GM12878 (cell line): ENCODE measurements around the gene GPR155. TPM values are rescaled to one million over a fixed set of nuclear protein-coding genes. Genes with fewer than 3 reads are reported as not detected.
A peak's percentile ranks its signal among the peaks of the same experiment; 100 is the strongest.

Experiments used
- BHLHE40 ChIP-seq, 2 experiments: fragments of 450-650 bp in 1 of 2; IDR thresholded peaks; 2 replicates each; pipeline ENCODE4 v1.6.1; 2011 to 2017; ENCODE audit warnings: low read depth in 2 of 2, borderline replicate concordance in 1 of 2, improper control_type of control experiment in 1 of 2, low read length in 1 of 2, mild to moderate bottlenecking in 1 of 2
- CBX3 ChIP-seq: fragments of 200-600 bp; sonication (generic); IDR thresholded peaks from 2 replicates; pipeline ENCODE4 v1.6.1; 2016; ENCODE audit warnings: low read depth, borderline replicate concordance
- CEBPZ ChIP-seq: fragments of 150-350 bp; IDR thresholded peaks from 2 replicates; pipeline ENCODE4 v1.6.1; 2016; ENCODE audit warnings: low read depth, low read length
- CREM ChIP-seq: IDR thresholded peaks from 2 replicates; pipeline ENCODE4 v1.6.1; 2014; ENCODE audit warnings: antibody characterized with exemption, low read depth
- E2F4 ChIP-seq: IDR thresholded peaks from 2 replicates; pipeline ENCODE4 v1.6.1; 2012; ENCODE audit warnings: low read depth, low read length, improper control_type of control experiment
- IKZF1 ChIP-seq: fragments of 450-650 bp; conservative IDR thresholded peaks from 2 replicates; pipeline ENCODE4 v1.6.1; 2017; ENCODE audit warnings: antibody characterized with exemption, mild to moderate bottlenecking
- IKZF2 ChIP-seq, 2 experiments: fragments of 450-650 bp; IDR thresholded peaks; 2 replicates each; pipeline ENCODE4 v1.6.1; 2017; ENCODE audit warnings: mild to moderate bottlenecking in 2 of 2, moderate library complexity in 2 of 2
- LARP7 ChIP-seq: fragments of 450-650 bp; IDR thresholded peaks from 2 replicates; pipeline ENCODE4 v1.6.1; 2017; ENCODE audit warnings: mild to moderate bottlenecking
- POLR2A ChIP-seq: IDR thresholded peaks from 2 replicates; pipeline ENCODE4 v1.6.1; 2011; ENCODE audit warnings: low read depth, mild to moderate bottlenecking, low read length
- POLR2AphosphoS5 ChIP-seq: IDR thresholded peaks from 2 replicates; pipeline ENCODE4 v1.6.1; 2011; ENCODE audit warnings: mild to moderate bottlenecking, low read length, inconsistent platforms
- PRDM15 ChIP-seq: fragments of 450-650 bp; formaldehyde crosslinking; IDR thresholded peaks from 2 replicates; pipeline ENCODE4 v1.4.0; 2020; ENCODE audit warnings: mild to moderate bottlenecking, moderate library complexity
- RFX5 ChIP-seq: IDR thresholded peaks from 2 replicates; pipeline ENCODE4 v1.6.1; 2011; ENCODE audit warnings: low read depth, low read length, improper control_type of control experiment
- SIN3A ChIP-seq: IDR thresholded peaks from 2 replicates; pipeline ENCODE4 v1.6.1; 2012; ENCODE audit warnings: low read depth, low read length, improper control_type of control experiment
- WRNIP1 ChIP-seq: IDR thresholded peaks from 2 replicates; pipeline ENCODE4 v1.6.1; 2011; ENCODE audit warnings: low read depth, low read length, improper control_type of control experiment, borderline replicate concordance
- ZBTB11 ChIP-seq: fragments of 450-650 bp; formaldehyde crosslinking; IDR thresholded peaks from 2 replicates; pipeline ENCODE4 v1.5.0; 2022; ENCODE audit warnings: mild to moderate bottlenecking, missing genetic modification characterization
- polyA plus RNA-seq, 11 experiments: library from polyadenylated mRNA; depleted of rRNA in 4 of 11; unstranded in 6 of 11; stranded (reverse) in 5 of 11; fragments of >200 nt; fragmentation: Nextera tagmentation in 4 of 11; fragmentation: Illumina TruSeq in 1 of 11; extraction: Ambion mirVana in 4 of 11; extraction: Trizol in 1 of 11; gene quantifications; 1 replicate in 1 of 11; 2 replicates in 10 of 11; pipeline versions ENCODE4 v1.2.1 to v1.2.3, GENCODE V29; 2011 to 2016; ENCODE audit warnings: inconsistent platforms in 2 of 11, missing spikeins in 2 of 11, low read depth in 1 of 11
- total RNA-seq, 4 experiments: library from RNA; depleted of rRNA in 3 of 4; stranded (reverse); fragments of >200 nt in 3 of 4; fragmentation: Illumina TruSeq in 1 of 4; extraction: Trizol in 1 of 4; gene quantifications; 2 replicates each; pipeline versions ENCODE4 v1.2.1 to v1.2.3, GENCODE V29; 2013 to 2021
- TF ChIP-seq, protein P1 (sequence below): IDR thresholded peaks from 2 replicates; pipeline ENCODE4 v1.6.1; 2012; ENCODE audit warnings: low read depth, low read length, improper control_type of control experiment

Gene GPR155
- total and polyA plus RNA-seq, 10 of the 15 experiments (the other 5 are each of a cell fraction or from before 2014, with no cell fraction given): 0.53 to 3.0 (median 1.5) TPM

- TF ChIP-seq PRDM15 (CRISPR knock-in tag): no peak
- TF ChIP-seq, protein P1, sequence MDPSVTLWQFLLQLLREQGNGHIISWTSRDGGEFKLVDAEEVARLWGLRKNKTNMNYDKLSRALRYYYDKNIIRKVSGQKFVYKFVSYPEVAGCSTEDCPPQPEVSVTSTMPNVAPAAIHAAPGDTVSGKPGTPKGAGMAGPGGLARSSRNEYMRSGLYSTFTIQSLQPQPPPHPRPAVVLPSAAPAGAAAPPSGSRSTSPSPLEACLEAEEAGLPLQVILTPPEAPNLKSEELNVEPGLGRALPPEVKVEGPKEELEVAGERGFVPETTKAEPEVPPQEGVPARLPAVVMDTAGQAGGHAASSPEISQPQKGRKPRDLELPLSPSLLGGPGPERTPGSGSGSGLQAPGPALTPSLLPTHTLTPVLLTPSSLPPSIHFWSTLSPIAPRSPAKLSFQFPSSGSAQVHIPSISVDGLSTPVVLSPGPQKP: no peak
- no peak for TF ChIP-seq CBX3
- TF ChIP-seq IKZF1: peak; percentile 53
- no peak for TF ChIP-seq SIN3A
- no peak for TF ChIP-seq CEBPZ
- TF ChIP-seq POLR2AphosphoS5: peak; percentile 58; the same call in 1 of the 2 replicates
- no peak for TF ChIP-seq ZBTB11 (CRISPR knock-in tag)
- TF ChIP-seq IKZF2 (IDR thresholded peaks at IDR 0.05): peak in 1 of 2 experiments; percentile 23; a peak in 2 of 4 replicates
- peak; percentile 61 to 82; a peak in 3 of 4 replicates for TF ChIP-seq BHLHE40 (IDR thresholded peaks at IDR 0.05; ENCODE audit: borderline replicate concordance in 1 of 2, low read depth in 2 of 2, low read length in 1 of 2)
- TF ChIP-seq WRNIP1: no peak
- no peak for TF ChIP-seq E2F4
- TF ChIP-seq LARP7: peak; percentile 63; the same call in 1 of the 2 replicates
- TF ChIP-seq POLR2A: peak; percentile 75; the same call in 1 of the 2 replicates
- no peak for TF ChIP-seq RFX5
- TF ChIP-seq CREM: peak; percentile 19; the same call in 1 of the 2 replicates
These were observed at the start of gene GPR155 (continued) for GRCh38 chr2:174486563-174487107.
